H1 (cell line): ENCODE data around the gene NEDD4L. TPM values are rescaled to one million over a fixed set of nuclear protein-coding genes. Genes with fewer than 3 reads are reported as not detected.

Experiments
- CTCF ChIA-PET: fragments of 300-600 bp; sonication (Branson Sonifier 250); formaldehyde crosslinking; loops from one replicate; lab custom pipeline; 2021; ENCODE audit not compliant: partially characterized antibody; lab: Charles Lee
- POLR2A ChIA-PET: fragments of 300-600 bp; sonication (Branson Sonifier 250); formaldehyde crosslinking; loops from one replicate; lab custom pipeline; 2021; ENCODE audit warnings: inconsistent platforms; ENCODE audit not compliant: partially characterized antibody; lab: Charles Lee
- DNase-seq, 2 experiments: peaks; one replicate each; pipeline versions ENCODE4 v3.0.0 to v3.0.0-alpha.2; 2010 to 2022; ENCODE audit warnings: low spot score in 2 of 2, low read depth in 1 of 2, mixed read lengths in 1 of 2
- FAIRE-seq: peaks from 2 replicates; lab custom pipeline; 2011; peaks lifted over from hg19 to GRCh38; lab: Jason Lieb, UNC
- H2AFZ ChIP-seq: 2 replicates; pipeline ENCODE4 v1.8.1; 2012; ENCODE audit warnings: low read length, inconsistent platforms
- H2AK5ac ChIP-seq: 2 replicates; pipeline ENCODE4 v1.6.1; 2013; ENCODE audit warnings: low read depth, low read length
- H2BK120ac ChIP-seq: replicated peaks from 2 replicates; pipeline ENCODE3; 2013; ENCODE audit warnings: low read depth, low read length, inconsistent platforms
- H2BK12ac ChIP-seq: 2 replicates; pipeline ENCODE4 v1.6.1; 2013; ENCODE audit warnings: low read depth, low read length
- H2BK15ac ChIP-seq: 2 replicates; pipeline ENCODE4 v1.6.1; 2013; ENCODE audit warnings: low read length
- H2BK20ac ChIP-seq: 2 replicates; pipeline ENCODE4 v1.6.1; 2013; ENCODE audit warnings: low read length
- H2BK5ac ChIP-seq: 2 replicates; pipeline ENCODE4 v1.6.1; 2013; ENCODE audit warnings: low read depth, low read length
- H3K14ac ChIP-seq: 2 replicates; pipeline ENCODE4 v1.6.1; 2013; ENCODE audit warnings: inconsistent platforms; ENCODE audit not compliant: insufficient read length
- H3K18ac ChIP-seq: 2 replicates; pipeline ENCODE4 v1.6.1; 2013; ENCODE audit warnings: low read length; ENCODE audit errors: extremely low read depth
- H3K23ac ChIP-seq: 2 replicates; pipeline ENCODE4 v1.6.1; 2013; ENCODE audit warnings: inconsistent platforms; ENCODE audit not compliant: insufficient read length
- H3K23me2 ChIP-seq: 2 replicates; pipeline ENCODE4 v1.6.1; 2013; ENCODE audit warnings: low read depth, low read length
- H3K27ac ChIP-seq: 2 replicates; pipeline ENCODE4 v1.6.1; 2011; ENCODE audit warnings: low read depth, low read length, inconsistent platforms
- H3K27me3 ChIP-seq, 4 experiments: replicated peaks in 1 of 4; 1 replicate in 1 of 4; 2 replicates in 3 of 4; pipeline versions ENCODE4 v1.6.1 to v1.8.1; 2011 to 2013; ENCODE audit warnings: low read length in 3 of 4, mild to moderate bottlenecking in 3 of 4, inconsistent platforms in 2 of 4, mixed read lengths in 2 of 4, moderate library complexity in 1 of 4; ENCODE audit not compliant: control insufficient read depth in 3 of 4, insufficient read depth in 3 of 4; ENCODE audit errors: extremely low read depth in 1 of 4
- H3K36me3 ChIP-seq, 4 experiments: 2 replicates each; pipeline versions ENCODE4 v1.6.1 to v1.8.1; 2011 to 2013; ENCODE audit warnings: mild to moderate bottlenecking in 4 of 4, low read length in 3 of 4, moderate library complexity in 2 of 4, control low read depth in 1 of 4, inconsistent platforms in 1 of 4; ENCODE audit not compliant: insufficient read depth in 4 of 4, control insufficient read depth in 2 of 4
- H3K4ac ChIP-seq: replicated peaks from 2 replicates; pipeline ENCODE3; 2013; ENCODE audit warnings: low read length, low read depth, mixed read lengths, inconsistent platforms; ENCODE audit not compliant: insufficient read length
- H3K4me1 ChIP-seq, 4 experiments: replicated peaks in 1 of 4; 1 replicate in 1 of 4; 2 replicates in 3 of 4; pipeline versions ENCODE4 v1.6.1 to v1.8.1; 2011 to 2013; ENCODE audit warnings: low read length in 3 of 4, inconsistent platforms in 2 of 4, mixed read lengths in 1 of 4; ENCODE audit not compliant: insufficient read depth in 4 of 4, control insufficient read depth in 3 of 4
- H3K4me2 ChIP-seq, 2 experiments: 2 replicates each; pipeline versions ENCODE4 v1.6.1 to v1.8.1; 2011 to 2013; ENCODE audit warnings: low read depth in 2 of 2, low read length in 2 of 2, control low read depth in 1 of 2, inconsistent platforms in 1 of 2, mild to moderate bottlenecking in 1 of 2; ENCODE audit not compliant: insufficient read depth in 1 of 2
- H3K4me3 ChIP-seq, 4 experiments: fragments of 200-600, 300-600 bp in 1 of 4; sonication (generic), shearing (Covaris generic), sonication (Bioruptor Twin) in 1 of 4; 2 replicates each; pipeline versions ENCODE4 v1.5.1 to v1.8.1; 2011 to 2016; ENCODE audit warnings: low read length in 4 of 4, low read depth in 3 of 4, control low read depth in 2 of 4, inconsistent platforms in 2 of 4, mild to moderate bottlenecking in 2 of 4, mixed read lengths in 1 of 4, moderate library complexity in 1 of 4; ENCODE audit not compliant: insufficient read depth in 2 of 4; ENCODE audit errors: extremely low read depth in 1 of 4
- H3K56ac ChIP-seq: replicated peaks from 2 replicates; pipeline ENCODE3; 2013; ENCODE audit warnings: low read depth, mild to moderate bottlenecking, mixed read lengths, low read length, inconsistent platforms; ENCODE audit not compliant: insufficient read length
- H3K79me1 ChIP-seq: 2 replicates; pipeline ENCODE4 v1.6.1; 2013; ENCODE audit warnings: low read depth, low read length, control low read depth
- H3K79me2 ChIP-seq, 2 experiments: 2 replicates each; pipeline versions ENCODE4 v1.6.1 to v1.8.1; 2012 to 2013; ENCODE audit warnings: low read length in 2 of 2, mild to moderate bottlenecking in 2 of 2, inconsistent platforms in 1 of 2; ENCODE audit not compliant: insufficient read depth in 2 of 2, control insufficient read depth in 1 of 2
- H3K9ac ChIP-seq, 4 experiments: replicated peaks in 1 of 4; 1 replicate in 1 of 4; 2 replicates in 3 of 4; pipeline versions ENCODE4 v1.6.1 to v1.8.1; 2011 to 2013; ENCODE audit warnings: low read depth in 3 of 4, low read length in 3 of 4, control low read depth in 2 of 4, mild to moderate bottlenecking in 2 of 4, moderate library complexity in 2 of 4, inconsistent platforms in 1 of 4; ENCODE audit errors: extremely low read depth in 1 of 4
- H3K9me3 ChIP-seq, 2 experiments: 2 replicates each; pipeline versions ENCODE4 v1.6.1 to v1.8.1; 2012 to 2013; ENCODE audit warnings: mild to moderate bottlenecking in 2 of 2, moderate library complexity in 2 of 2, control low read depth in 1 of 2, inconsistent platforms in 1 of 2, low read depth in 1 of 2, low read length in 1 of 2, mixed read lengths in 1 of 2; ENCODE audit not compliant: insufficient read depth in 2 of 2
- H4K20me1 ChIP-seq, 2 experiments: replicated peaks in 1 of 2; 2 replicates each; pipeline versions ENCODE3 to v1.8.1; 2011 to 2013; ENCODE audit warnings: inconsistent platforms in 2 of 2, low read length in 2 of 2, mild to moderate bottlenecking in 1 of 2; ENCODE audit not compliant: insufficient read depth in 2 of 2, control insufficient read depth in 1 of 2
- H4K5ac ChIP-seq: 2 replicates; pipeline ENCODE4 v1.6.1; 2013; ENCODE audit warnings: low read length, low read depth, mixed read lengths, inconsistent platforms; ENCODE audit not compliant: insufficient read length
- H4K8ac ChIP-seq: 2 replicates; pipeline ENCODE4 v1.8.0; 2013; ENCODE audit warnings: mild to moderate bottlenecking, moderate library complexity, low read length, inconsistent platforms; ENCODE audit not compliant: insufficient read depth; ENCODE audit errors: extremely low read depth
- H4K91ac ChIP-seq: replicated peaks from 2 replicates; pipeline ENCODE3; 2013; ENCODE audit warnings: low read length, mixed read lengths, inconsistent platforms; ENCODE audit not compliant: insufficient read length
- GABPA ChIP-seq: IDR thresholded peaks from 2 replicates; pipeline ENCODE4 v1.6.1; 2011; ENCODE audit warnings: mild to moderate bottlenecking, low read length, moderate library complexity, borderline replicate concordance; ENCODE audit not compliant: insufficient read depth
- WGBS, 2 experiments: shearing (Covaris generic) in 1 of 2; methylation state at CpG; one replicate each; pipeline versions ENCODE4 v1.1.6 to v1.1.7; 2013 to 2015; ENCODE audit warnings: low lambda C conversion rate in 2 of 2, mixed read lengths in 2 of 2, inconsistent platforms in 1 of 2, low coverage in 1 of 2, missing lambda C conversion rate in 1 of 2; ENCODE audit not compliant: insufficient replicate concordance in 2 of 2, insufficient coverage in 1 of 2, insufficient read length in 1 of 2; ENCODE audit errors: extremely low coverage in 1 of 2, missing lambda C conversion rate in 1 of 2; 5-methylcytosine and 5-hydroxymethylcytosine counted together
- polyA plus RNA-seq, 7 experiments: library from polyadenylated mRNA; depleted of rRNA in 3 of 7; stranded (reverse) in 5 of 7; unstranded in 2 of 7; fragments of >200 nt in 5 of 7; fragments of 200-250 nt in 2 of 7; gene quantifications; 1 replicate in 5 of 7; 2 replicates in 1 of 7; 4 replicates in 1 of 7; pipeline versions ENCODE4 v1.2.1 to v1.2.3, GENCODE V29; 2011 to 2013; ENCODE audit warnings: missing spikeins in 2 of 7, mixed read lengths in 2 of 7
- total RNA-seq: library from RNA; stranded (reverse); fragmentation: NEBNext Ultra II Directional; extraction: Animal tissue kit (Norgen Biotek cat#: 25700); gene quantifications from 2 replicates; pipeline ENCODE4 v1.2.1, GENCODE V29; 2021

Gene NEDD4L
- total and polyA plus RNA-seq, 2 of the 8 experiments (the other 6 are each of a cell fraction or from before 2014, with no cell fraction given): 37.3 to 69.8 TPM

DNA sequence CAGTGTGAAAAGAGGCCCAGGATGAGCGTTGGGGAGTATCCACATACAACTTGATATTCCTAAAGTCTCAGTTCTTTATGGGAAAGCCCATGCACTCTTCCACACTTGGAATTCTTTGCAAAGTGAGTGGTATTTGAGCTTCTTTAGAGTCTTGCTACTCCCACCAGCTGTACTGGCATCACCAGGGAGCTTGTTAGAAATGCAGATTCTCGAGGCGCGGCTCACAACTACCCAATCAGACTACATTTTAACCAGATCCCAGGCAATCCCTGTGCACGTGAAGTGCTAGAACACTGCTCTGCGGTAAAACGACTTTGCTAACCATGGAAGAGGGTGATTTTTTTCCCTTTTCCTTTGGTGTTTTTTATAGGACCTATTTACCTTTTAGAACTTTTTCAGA is 184.7 kb downstream of the NEDD4L start:
- Histone ChIP-seq H3K27me3 (no peaks in the 10 kb centered on the region), H3K14ac (no peak overlapping the region), H3K36me3 (no peaks in the 10 kb centered on the region), H3K4me2 (peak overlapping the region; percentile 47 to 52), H3K4me1 (peaks cover 13 to 40% (median 30%) of the 10 kb centered on the region in 4 experiments), H3K56ac (no peak overlapping the region), H2BK5ac (0 out of 2 replicates have a peak overlapping the region, but pooled peaks have one; percentile 47), H2BK20ac (no peak overlapping the region), H3K23ac (no peak overlapping the region), H4K8ac (no peak overlapping the region), H3K4ac (no peak overlapping the region), H3K79me2 (peaks cover 3 to 90% of the 10 kb centered on the region in 2 experiments), H4K5ac (no peak overlapping the region), H3K18ac (no peak overlapping the region; the same call in 1 of the 2 replicates), H2BK120ac (no peak overlapping the region), H3K9me3 (no peaks in the 10 kb centered on the region), H3K23me2 (no peaks in the 10 kb centered on the region), H3K27ac (no peak overlapping the region; the same call in 1 of the 2 replicates), H2BK15ac (no peak overlapping the region), H4K91ac (no peak overlapping the region), H4K20me1 (peaks cover 0 to 9% of the 10 kb centered on the region in 2 experiments), H2BK12ac (peak overlapping the region; percentile 32; the same call in 1 of the 2 replicates), H2AFZ (no peak overlapping the region), H2AK5ac (no peak overlapping the region), H3K79me1 (peaks cover 6% of the 10 kb centered on the region; the same call in 1 of the 2 replicates), H3K9ac (no peak overlapping the region), H3K4me3 (peak overlapping the region in 1 of 4 experiments; percentile 13; a peak in 1 of 8 replicates)
- POLR2A ChIA-PET: interaction anchor here (1.3 kb wide), 1 partner anchor 32 kb away, joined by 3 read pairs; no protein-coding TSS in a partner anchor
- WGBS, 2 experiments: 29% methylated on average over 7 of the region's 7 CpGs; no CpG with 5 or more reads in 1 of the 2 experiments
- no peak for DNase-seq
- TF ChIP-seq GABPA: no peak
- CTCF ChIA-PET: interaction anchor here (0.6 to 3.0 kb wide), 8 partner anchors 9 to 334 kb away, joined by 3 to 14 read pairs (median 5); no protein-coding TSS in a partner anchor
- FAIRE-seq: peak; percentile 28
